NCI-H2227 treated with DMSO at 0.1 percent for 48 hours (cell line): ENCODE results near the gene SLC25A28.
"Not testable (repeated sequence)": the region's sequence is repeated elsewhere in the genome, so short reads cannot be mapped to it uniquely, and the experiment has no call there.

Source experiments
- DNase-seq: peaks from one replicate; lab custom pipeline; 2025; lab: John Stamatoyannopoulos, UW

SLC25A28 gene

DNA sequence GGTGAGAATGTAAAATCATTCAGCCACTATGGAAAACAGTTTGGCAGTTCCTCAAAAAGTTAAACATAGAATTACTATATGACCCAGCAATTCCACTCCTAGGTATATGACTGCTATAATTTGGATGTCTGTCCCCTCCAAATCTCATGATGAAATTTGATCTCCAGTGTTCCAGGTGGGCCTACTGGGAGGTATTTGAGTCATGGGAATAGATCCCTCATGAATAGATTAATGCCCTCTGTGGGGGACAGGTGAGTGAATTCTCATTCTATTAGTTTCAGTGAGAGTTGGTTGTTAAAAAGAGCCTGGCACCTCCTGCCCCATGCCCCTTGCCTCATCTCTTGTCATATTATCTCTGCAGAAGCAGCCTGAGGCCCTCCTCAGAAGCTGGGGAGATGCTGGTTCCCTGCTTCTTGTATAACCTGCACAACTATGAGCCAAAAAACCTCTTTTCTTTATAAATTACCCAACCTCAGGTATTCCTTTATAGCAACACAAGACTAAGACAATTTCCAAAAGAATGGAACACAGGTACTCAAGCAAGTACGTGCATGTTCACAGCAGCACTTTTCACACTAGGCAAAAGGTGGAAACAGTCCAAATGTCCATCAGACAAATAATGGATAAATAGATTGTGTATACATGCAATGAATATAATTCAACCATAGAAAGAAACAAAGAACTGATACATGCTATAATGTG, 8.8 kb upstream of the SLC25A28 start:
- no peak for DNase-seq

GRCh38 chr10:99625124-99625523, 4.9 kb upstream of the SLC25A28 start:
- not testable (repeated sequence) for DNase-seq

DNA sequence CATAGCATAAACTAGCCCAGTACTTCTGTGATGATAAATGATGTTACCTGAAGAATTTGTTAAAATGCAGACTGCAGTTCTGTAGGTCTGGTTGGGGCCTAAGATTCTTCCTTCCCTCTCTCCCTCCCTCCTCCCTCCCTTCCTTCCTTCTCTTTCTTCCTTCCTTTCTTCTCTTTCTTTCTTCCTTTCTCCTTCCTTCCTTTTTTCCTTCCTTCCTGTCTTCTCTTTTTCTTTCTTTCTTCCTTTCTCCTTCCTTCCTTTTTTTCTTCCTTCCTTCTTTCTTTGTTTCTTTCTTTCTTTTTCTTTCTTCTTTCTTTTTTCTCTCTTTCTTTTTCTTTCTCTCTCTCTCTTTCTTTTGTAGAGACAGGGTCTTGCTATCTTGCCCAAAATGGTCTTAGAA, 3.7 kb upstream of the SLC25A28 start:
- no peak for DNase-seq

DNA sequence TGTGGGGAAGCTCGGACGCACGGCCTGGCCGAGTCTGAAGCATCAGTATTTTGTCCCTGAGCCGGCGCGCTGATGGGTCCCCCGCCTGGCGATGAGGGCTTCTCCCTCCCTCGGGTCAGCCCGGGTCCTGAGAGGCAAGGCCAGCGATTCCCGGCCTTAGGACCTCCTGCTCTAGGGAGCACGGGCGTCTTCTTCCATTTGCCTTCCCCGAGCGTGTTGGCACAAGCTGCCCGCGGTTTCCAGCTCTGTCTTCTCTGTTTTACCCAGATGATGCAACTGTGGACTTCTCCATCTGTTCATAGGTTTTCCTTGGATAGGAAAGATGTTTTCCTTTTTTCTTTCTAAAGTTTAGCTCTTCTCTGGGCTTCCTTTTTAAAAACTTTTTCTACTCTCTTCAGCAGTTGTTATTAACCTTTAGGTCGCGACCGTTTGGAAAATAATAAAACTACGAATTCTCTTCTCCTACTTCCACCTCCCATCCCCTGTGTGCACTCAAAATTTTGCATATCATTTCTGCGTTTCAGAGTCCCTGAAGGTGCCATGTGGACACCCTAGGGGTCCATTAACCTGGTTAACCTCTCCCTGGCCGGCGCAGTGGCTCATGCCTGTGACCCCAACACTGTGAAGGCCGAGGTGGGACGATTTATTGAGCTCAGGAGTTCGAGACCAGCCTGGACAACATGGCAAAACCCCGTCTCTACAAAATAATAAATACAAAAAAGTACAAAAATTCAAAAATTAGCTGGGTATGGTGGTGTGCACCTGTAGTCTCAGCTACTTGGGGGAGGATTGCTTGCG, 1.4 kb upstream of the SLC25A28 start:
- DNase-seq: no peak

DNA sequence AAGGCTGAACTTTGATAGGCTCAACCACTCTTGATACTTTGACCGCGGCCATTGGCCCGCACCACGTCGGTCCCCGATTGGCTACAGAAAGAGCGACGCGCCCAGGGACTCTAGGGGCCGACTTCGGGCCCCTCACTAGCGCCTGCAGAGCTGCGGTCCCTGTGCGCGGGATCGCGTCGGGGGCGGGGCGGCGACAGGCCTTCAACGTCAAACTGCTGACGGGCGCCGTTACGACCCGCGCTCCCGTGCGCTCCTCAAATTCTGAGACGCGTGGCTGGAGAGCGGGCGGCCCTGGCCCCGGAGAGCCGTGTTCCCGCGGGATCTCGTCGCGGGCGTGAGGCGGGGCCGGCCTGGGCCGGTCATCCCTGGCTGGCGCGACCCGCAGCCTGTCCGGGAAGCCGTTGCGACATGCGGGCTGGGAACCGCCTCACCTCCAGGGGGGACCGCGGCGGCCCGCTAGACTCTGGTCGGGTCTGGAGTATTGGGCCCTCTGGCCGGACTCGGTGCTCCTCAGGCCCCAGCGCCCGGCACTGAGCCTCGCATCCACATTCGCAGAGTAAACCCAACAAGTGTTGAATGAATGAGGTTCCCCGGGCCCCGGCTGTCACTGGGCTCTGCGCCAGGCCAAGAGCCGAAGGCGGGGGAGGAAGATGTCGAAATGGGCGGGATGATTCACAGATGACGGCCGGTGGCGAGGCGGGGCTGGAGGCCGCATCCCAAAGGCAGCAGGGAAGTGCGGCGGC, 643 bp upstream of the SLC25A28 start:
- peak; percentile 59 for DNase-seq

GRCh38 chr10:99619090-99619800, 994 bp downstream of the SLC25A28 start:
- no peak for DNase-seq

GRCh38 chr10:99617696-99618095, 2.5 kb downstream of the SLC25A28 start:
- no peak for DNase-seq

- DNase-seq: no peak
These were observed 4.8 kb downstream of the SLC25A28 start for GRCh38 chr10:99615426-99615825.

DNA sequence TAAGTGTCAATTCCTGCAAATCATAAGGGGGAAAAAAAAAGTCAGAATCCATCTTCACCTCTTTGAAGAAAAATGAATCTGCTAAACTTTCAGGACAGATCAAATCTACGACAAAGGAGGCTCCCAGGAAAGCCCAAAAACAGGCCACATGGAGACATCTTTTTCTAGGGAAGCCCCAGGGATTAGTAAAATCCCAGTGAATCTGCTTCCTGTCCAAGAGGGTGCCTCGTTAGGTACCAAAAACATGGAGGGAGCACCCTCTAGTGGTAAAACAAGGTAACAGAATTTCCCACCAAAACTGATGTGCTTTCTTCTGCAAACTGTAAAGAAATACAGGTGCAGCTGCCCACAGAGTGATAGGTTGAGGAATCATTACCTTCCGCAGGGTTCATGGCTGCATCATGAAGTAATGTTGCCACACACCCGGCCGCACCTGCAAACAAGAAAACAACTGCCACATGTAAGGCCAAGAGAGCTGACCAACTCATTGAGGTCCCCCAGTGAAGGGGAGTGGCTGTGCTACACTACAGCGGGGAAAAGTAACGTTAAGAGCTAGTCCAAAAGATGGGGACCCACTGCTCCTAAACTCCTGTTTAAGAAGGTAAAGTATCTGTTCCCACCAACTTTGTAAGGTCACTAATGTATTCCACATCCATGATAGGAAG, 7.9 kb downstream of the SLC25A28 start:
- peak; percentile 34 for DNase-seq

GRCh38 chr10:99611326-99611725, 8.9 kb downstream of the SLC25A28 start:
- DNase-seq: no peak

- no peak for DNase-seq
These were observed 10.0 kb downstream of the SLC25A28 start for GRCh38 chr10:99610221-99610620.

- DNase-seq: no peak
These were observed 11.1 kb downstream of the SLC25A28 start for GRCh38 chr10:99609186-99609585.

DNA sequence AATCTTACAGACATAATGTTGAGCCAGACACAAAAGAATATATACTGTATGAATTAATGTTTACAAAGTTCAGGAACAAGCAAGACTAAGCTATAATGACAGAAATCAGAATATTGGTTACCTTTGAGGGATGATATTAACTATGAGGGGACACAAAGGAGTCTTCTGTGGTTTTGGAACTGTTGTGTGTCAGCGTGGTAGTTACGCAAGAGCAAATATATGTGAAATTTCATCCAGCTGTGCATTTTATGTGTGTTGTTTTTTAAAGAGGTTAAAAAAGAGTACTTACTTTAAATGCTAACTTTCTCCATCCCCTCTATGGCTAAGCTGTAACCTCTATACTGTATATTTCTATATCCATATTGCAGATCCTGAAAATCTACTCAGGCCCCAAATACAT, 14.9 kb downstream of the SLC25A28 start:
- no peak for DNase-seq

DNA sequence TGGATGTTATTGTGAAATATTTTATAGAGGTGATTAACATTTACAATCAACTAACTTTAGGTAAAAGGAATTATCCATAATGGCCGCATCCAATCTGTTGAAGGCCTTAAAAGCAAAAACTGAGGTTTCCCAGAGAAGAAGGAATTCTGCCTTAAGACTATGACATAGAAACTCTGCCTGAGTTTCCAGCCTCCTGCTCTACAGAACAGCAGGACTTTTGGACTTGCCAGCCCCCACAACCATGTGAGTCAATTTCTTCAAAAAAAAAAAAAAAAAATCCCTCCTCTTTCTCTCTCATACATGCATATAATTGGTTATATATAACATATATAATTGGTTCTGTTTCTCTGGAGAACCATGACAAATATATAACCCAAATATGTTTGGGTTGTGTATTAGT, 15.4 kb downstream of the SLC25A28 start:
- DNase-seq: no peak

DNA sequence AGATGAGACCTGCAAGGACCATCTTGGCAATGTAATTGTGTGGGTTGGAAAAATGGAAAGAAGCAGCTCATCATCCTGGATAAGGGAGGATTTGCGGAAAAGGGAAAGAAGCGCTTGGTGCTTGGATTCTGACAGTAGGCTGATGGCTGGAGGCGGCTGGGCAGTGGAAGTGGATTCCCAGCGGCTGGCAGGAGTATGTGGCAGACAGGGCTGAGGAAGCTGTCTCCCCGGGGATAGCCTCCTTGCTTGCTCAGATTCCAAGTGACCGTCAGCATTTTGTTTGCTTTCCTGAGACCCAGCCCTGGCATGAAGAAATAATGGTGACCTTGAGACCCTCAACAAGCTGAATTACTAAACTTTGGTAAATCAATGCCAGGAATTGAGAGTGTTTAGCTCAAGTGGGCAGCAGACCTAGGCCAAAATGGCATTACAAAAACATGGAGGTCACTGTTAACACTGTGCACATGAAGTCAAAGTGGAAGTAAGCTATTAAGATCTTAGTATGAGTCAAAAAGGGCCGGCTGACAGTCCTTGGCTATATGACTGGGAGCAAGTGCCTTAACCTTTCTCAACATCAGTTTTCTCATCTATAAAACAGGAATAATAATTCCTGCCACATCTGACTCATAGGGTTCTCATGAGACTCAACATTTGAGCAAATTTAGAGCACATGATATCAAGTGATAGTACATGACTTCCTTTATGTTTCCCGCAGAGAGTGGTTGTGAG, 21.3 kb downstream of the SLC25A28 start:
- DNase-seq: no peak

DNA sequence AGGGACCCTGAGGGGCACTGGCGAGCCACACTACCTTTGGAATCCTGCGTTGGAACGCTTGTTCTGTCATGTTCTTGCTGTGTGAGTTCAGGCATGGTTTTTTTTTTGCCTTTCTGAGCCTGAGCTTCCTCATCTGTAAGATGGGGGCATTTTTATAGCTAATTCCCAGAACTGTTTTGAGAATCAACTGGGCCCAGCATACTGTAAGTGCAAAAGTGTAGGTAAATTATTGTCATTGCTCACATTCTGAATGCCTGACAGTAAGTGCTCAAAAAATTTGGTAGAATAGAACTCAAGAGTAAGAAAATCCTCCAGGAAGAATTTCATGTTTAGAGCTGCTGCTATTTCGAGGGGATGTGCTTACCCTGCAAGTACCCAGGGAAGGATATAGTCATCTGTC, 22.2 kb downstream of the SLC25A28 start:
- DNase-seq: no peak

GRCh38 chr10:99596708-99597107, 23.5 kb downstream of the SLC25A28 start:
- DNase-seq: not testable (repeated sequence)

DNA sequence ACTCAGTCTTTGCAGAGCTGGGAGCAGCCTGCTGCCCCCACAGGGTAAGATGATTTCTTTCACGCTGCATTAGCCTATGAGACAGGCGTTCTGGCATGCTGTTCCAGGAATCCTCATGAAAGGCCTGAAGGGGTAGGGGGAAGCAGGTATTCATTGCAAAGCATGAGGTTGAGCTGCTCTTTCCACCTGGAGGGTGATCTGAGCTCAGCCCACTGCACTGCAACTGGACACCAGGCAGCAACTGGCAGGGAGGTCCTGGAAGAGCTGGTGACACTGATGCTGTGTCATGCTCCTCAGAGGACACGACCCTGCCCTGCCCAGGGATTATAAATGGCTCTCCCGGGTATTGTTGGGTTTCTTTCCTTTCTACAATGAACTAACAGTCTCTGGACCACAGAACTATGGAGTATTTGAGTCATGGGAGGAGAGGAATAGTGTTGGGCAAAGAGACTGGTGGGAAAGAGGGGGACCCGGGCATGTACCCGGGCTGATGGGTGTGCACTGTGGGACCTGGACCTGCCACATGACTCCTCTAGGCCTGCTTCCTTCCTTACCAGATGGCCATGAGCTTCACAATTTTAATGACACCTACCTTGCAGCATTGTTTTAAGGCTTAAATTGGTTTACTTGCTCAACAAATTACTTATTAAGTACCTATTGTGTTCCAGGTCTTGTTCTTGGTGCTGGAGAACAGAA, 24.3 kb downstream of the SLC25A28 start:
- no peak for DNase-seq

DNA sequence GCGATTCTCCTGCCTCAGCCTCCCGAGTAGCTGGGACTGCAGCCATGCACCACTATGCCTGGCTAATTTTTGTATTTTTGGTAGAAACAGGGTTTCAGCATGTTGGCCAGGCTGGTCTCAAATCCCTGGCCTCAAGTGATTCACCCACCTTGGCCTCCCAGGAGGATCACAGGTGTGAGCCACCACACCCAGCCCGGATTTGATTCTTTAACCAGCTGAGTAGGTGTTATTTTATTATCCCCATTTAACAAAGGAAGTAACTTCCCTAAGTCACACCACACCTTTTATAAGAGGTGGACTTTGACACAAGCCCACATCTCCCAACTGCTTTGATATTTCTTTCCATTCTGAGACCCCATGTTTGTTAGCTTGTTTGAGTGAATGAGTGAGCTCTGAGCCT, 25.0 kb downstream of the SLC25A28 start:
- no peak for DNase-seq

GRCh38 chr10:99593312-99593711, 26.9 kb downstream of the SLC25A28 start:
- DNase-seq: no peak
